ENCODE measurements around the gene SLC22A13. TPM values are rescaled to one million over a fixed set of nuclear protein-coding genes. Genes with fewer than 3 reads are reported as not detected.

Gene SLC22A13
- total RNA-seq, 1 donor from 2014 or later, result 0.97 TPM

DNA sequence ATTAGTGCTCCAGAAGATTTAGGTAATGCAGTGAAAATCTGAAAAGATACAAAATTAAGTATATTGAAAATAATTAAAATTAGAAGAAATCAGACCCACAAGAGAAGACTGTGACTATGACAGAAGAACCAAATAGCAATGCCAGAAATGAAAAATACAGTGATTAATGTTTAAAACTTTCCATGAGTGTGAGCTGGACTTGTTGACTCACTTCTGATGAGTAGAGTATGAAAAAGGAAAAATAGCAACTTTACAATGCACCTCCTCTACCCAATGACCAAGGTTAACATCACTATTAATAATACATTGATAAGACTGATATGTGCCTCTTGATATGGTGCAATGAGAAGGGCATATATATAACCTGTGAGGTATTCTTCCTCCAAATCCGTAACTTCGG lies 39.3 kb upstream of the SLC22A13 start:
- TF ChIP-seq CTCF (IDR thresholded peaks at IDR 0.05), result no peak
- peak overlapping the region; percentile 51 for H3K27ac Mint-ChIP-seq (ENCODE audit: unreplicated experiment)
- H3K4me3 Mint-ChIP-seq (ENCODE audit: unreplicated experiment), result no peak overlapping the region
- H3K9me3 Mint-ChIP-seq (ENCODE audit: low read depth), result peaks cover 3% of the 10 kb centered on the region
- peaks cover 27% of the 10 kb centered on the region for H3K4me1 Mint-ChIP-seq (ENCODE audit: low read depth)
- DNase-seq (ENCODE audit: low spot score), result no peak
- peaks cover 30% of the 10 kb centered on the region for H3K36me3 Mint-ChIP-seq (ENCODE audit: low read depth)
- H3K27me3 Mint-ChIP-seq (ENCODE audit: low read depth), result no peaks in the 10 kb centered on the region

GRCh38 chr3:38227989-38228388 lies 37.6 kb upstream of the SLC22A13 start:
- DNase-seq (ENCODE audit: low spot score), result no peak
- TF ChIP-seq CTCF (IDR thresholded peaks at IDR 0.05), result no peak
- peak overlapping the region; percentile 90 for H3K27ac Mint-ChIP-seq (ENCODE audit: unreplicated experiment)
- peaks cover 27% of the 10 kb centered on the region for H3K4me1 Mint-ChIP-seq (ENCODE audit: low read depth)
- no peaks in the 10 kb centered on the region for H3K27me3 Mint-ChIP-seq (ENCODE audit: low read depth)
- no peak overlapping the region for H3K4me3 Mint-ChIP-seq (ENCODE audit: unreplicated experiment)
- H3K9me3 Mint-ChIP-seq (ENCODE audit: low read depth), result peaks cover 3% of the 10 kb centered on the region
- H3K36me3 Mint-ChIP-seq (ENCODE audit: low read depth), result peaks cover 30% of the 10 kb centered on the region

DNA sequence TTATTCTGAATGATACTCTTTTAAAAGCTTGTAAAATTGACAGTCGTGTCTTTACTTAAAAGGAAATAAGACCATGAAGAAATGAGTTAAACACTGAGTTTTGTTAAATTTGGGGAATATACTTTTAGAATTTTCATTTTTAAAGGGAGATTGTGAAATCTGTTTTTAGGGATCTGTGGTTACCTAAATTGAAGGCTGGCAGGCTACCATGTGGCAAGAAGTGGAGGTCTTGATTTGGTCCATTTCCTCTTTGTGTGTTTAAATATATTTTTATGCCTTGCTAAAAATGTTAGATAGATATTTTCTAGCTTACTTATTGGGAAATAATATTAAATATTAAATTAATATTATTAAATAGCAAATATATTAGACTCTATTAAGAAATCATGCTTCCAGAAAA lies 36.6 kb upstream of the SLC22A13 start:
- Mint-ChIP-seq H3K4me1 (ENCODE audit: low read depth) (peaks cover 27% of the 10 kb centered on the region), H3K27ac (ENCODE audit: unreplicated experiment) (no peak overlapping the region), H3K4me3 (ENCODE audit: unreplicated experiment) (no peak overlapping the region), H3K27me3 (ENCODE audit: low read depth) (no peaks in the 10 kb centered on the region), H3K36me3 (ENCODE audit: low read depth) (peaks cover 36% of the 10 kb centered on the region), H3K9me3 (ENCODE audit: low read depth) (peaks cover 3% of the 10 kb centered on the region)
- no peak for DNase-seq (ENCODE audit: low spot score)
- no peak for TF ChIP-seq CTCF (IDR thresholded peaks at IDR 0.05)

DNA sequence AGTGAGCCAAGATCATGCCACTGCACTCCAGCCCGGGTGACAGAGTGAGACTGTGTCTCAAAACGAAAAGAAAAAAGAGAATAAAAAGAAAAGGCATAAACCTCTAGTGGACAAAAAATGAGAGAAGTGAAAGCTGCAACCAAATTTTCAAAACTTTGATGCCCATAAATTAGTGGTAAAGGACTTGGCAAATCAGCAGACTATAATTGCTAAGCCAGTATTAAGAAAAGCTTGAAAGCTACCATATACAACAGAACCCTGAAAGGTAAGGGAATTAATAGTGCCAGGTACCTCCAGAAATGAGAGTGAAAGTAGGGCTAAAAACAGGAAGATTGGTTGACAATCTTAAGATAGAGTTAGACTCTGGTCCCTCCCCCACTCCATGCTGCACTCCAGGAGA lies 32.9 kb upstream of the SLC22A13 start:
- DNase-seq (ENCODE audit: low spot score), result no peak

DNA sequence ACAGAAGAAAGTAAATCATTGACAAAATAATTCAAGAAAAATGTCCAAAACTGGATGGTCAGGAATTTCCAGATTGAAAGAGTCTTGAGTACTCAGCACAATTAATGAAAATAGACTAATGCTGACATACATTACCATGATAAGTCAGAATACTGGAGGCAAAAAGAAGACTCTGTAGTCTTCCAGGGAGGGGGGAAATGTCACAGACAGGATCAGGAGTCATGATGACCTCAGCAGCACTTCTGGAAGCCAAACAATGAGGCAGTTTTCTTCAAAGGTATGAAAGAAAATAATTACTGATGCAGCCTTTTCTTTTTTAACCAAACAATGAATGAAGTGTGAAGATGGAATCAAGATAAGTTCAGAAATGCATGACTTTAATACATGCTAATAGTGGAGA lies 30.1 kb upstream of the SLC22A13 start:
- Mint-ChIP-seq H3K27ac (ENCODE audit: unreplicated experiment) (peak overlapping the region; percentile 29), H3K36me3 (ENCODE audit: low read depth) (peaks cover 61% of the 10 kb centered on the region)

More for the DNA sequence above, 32.9 kb upstream of the SLC22A13 start:
- Mint-ChIP-seq H3K9me3 (ENCODE audit: low read depth) (peaks cover 5% of the 10 kb centered on the region), H3K27ac (ENCODE audit: unreplicated experiment) (no peak overlapping the region), H3K36me3 (ENCODE audit: low read depth) (peaks cover 45% of the 10 kb centered on the region), H3K4me3 (ENCODE audit: unreplicated experiment) (no peak overlapping the region), H3K4me1 (ENCODE audit: low read depth) (peaks cover 16% of the 10 kb centered on the region), H3K27me3 (ENCODE audit: low read depth) (no peaks in the 10 kb centered on the region)
- TF ChIP-seq CTCF (IDR thresholded peaks at IDR 0.05), result no peak

More for the DNA sequence above, 30.1 kb upstream of the SLC22A13 start:
- no peak for DNase-seq (ENCODE audit: low spot score)
- Mint-ChIP-seq H3K4me3 (ENCODE audit: unreplicated experiment) (no peak overlapping the region), H3K9me3 (ENCODE audit: low read depth) (peaks cover 19% of the 10 kb centered on the region), H3K27me3 (ENCODE audit: low read depth) (no peaks in the 10 kb centered on the region), H3K4me1 (ENCODE audit: low read depth) (peaks cover 6% of the 10 kb centered on the region)
- TF ChIP-seq CTCF (IDR thresholded peaks at IDR 0.05), result no peak
